Neuronal stem cell (in vitro differentiated cells): ENCODE measurements around the gene FGFR3.

Experiments used
- DNase-seq: peaks from one replicate; pipeline ENCODE4 v3.0.0-alpha.2; 2013; ENCODE audit warnings: low spot score
- H2AFZ ChIP-seq: one replicate; pipeline ENCODE4 v1.6.1; 2013; ENCODE audit warnings: mild to moderate bottlenecking, low read length, inconsistent platforms
- H2AK5ac ChIP-seq: 2 replicates; pipeline ENCODE4 v1.6.1; 2013; ENCODE audit warnings: low read depth, mild to moderate bottlenecking, inconsistent platforms, low read length, moderate library complexity, mixed read lengths
- H2BK120ac ChIP-seq: 2 replicates; pipeline ENCODE4 v1.6.1; 2013; ENCODE audit warnings: low read depth, mild to moderate bottlenecking, inconsistent platforms, low read length, moderate library complexity, mixed read lengths
- H2BK12ac ChIP-seq: one replicate; pipeline ENCODE4 v1.6.1; 2013; ENCODE audit warnings: low read length, inconsistent platforms
- H2BK15ac ChIP-seq: 2 replicates; pipeline ENCODE4 v1.6.1; 2013; ENCODE audit warnings: mild to moderate bottlenecking, low read length, inconsistent platforms, mixed read lengths
- H2BK5ac ChIP-seq: one replicate; pipeline ENCODE4 v1.6.1; 2013; ENCODE audit warnings: inconsistent platforms, mild to moderate bottlenecking, low read length, moderate library complexity
- H3K14ac ChIP-seq: one replicate; pipeline ENCODE4 v1.6.1; 2013; ENCODE audit warnings: low read length, inconsistent platforms
- H3K18ac ChIP-seq: 2 replicates; pipeline ENCODE4 v1.6.1; 2013; ENCODE audit warnings: low read length, inconsistent platforms
- H3K23ac ChIP-seq: 2 replicates; pipeline ENCODE4 v1.6.1; 2013; ENCODE audit warnings: low read depth, mild to moderate bottlenecking, mixed read lengths, low read length, inconsistent platforms; ENCODE audit not compliant: poor library complexity
- H3K27ac ChIP-seq: replicated peaks from 3 replicates; pipeline ENCODE4 v1.5.1; 2013; ENCODE audit warnings: low read length, inconsistent platforms
- H3K27me3 ChIP-seq, 3 experiments: 2 replicates each; pipeline ENCODE4 v1.6.1; 2013; ENCODE audit warnings: low read length in 3 of 3, mild to moderate bottlenecking in 2 of 3, inconsistent platforms in 1 of 3, low read depth in 1 of 3, mixed read lengths in 1 of 3, moderate library complexity in 1 of 3; ENCODE audit not compliant: control insufficient read depth in 3 of 3, insufficient read depth in 3 of 3
- H3K36me3 ChIP-seq, 2 donors: replicated peaks in 1 of 2; 2 replicates each; pipeline ENCODE4 v1.6.1; 2013; ENCODE audit warnings: low read length in 2 of 2; ENCODE audit not compliant: control insufficient read depth in 2 of 2, insufficient read depth in 2 of 2
- H3K4ac ChIP-seq: 2 replicates; pipeline ENCODE4 v1.6.1; 2013; ENCODE audit warnings: inconsistent platforms, mild to moderate bottlenecking, low read length, moderate library complexity
- H3K4me1 ChIP-seq, 2 donors: 1 replicate in 1 of 2; 2 replicates in 1 of 2; pipeline ENCODE4 v1.6.1; 2013; ENCODE audit warnings: low read length in 2 of 2, low read depth in 1 of 2; ENCODE audit not compliant: control insufficient read depth in 2 of 2, insufficient read depth in 1 of 2
- H3K4me2 ChIP-seq: one replicate; pipeline ENCODE4 v1.6.1; 2013; ENCODE audit warnings: mild to moderate bottlenecking, low read length, inconsistent platforms; ENCODE audit not compliant: insufficient read depth, poor library complexity, severe bottlenecking
- H3K4me3 ChIP-seq, 2 donors: 2 replicates each; pipeline ENCODE4 v1.5.1; 2013; ENCODE audit warnings: low read length in 2 of 2, mild to moderate bottlenecking in 2 of 2, inconsistent platforms in 1 of 2, moderate library complexity in 1 of 2
- H3K79me1 ChIP-seq: one replicate; pipeline ENCODE4 v1.6.1; 2013; ENCODE audit warnings: low read depth, mild to moderate bottlenecking, inconsistent platforms, low read length, moderate library complexity
- H3K9ac ChIP-seq: one replicate; pipeline ENCODE4 v1.6.1; 2013; ENCODE audit warnings: mild to moderate bottlenecking, low read depth, low read length, inconsistent platforms; ENCODE audit not compliant: poor library complexity
- H3K9me3 ChIP-seq, 2 donors: replicated peaks in 1 of 2; 2 replicates each; pipeline versions ENCODE3 to v1.6.1; 2013; ENCODE audit warnings: low read length in 2 of 2, mild to moderate bottlenecking in 2 of 2, inconsistent platforms in 1 of 2, low read depth in 1 of 2, mixed read lengths in 1 of 2, moderate library complexity in 1 of 2; ENCODE audit not compliant: control insufficient read depth in 2 of 2, insufficient read depth in 1 of 2
- H4K8ac ChIP-seq: one replicate; pipeline ENCODE4 v1.6.1; 2013; ENCODE audit warnings: low read depth, mild to moderate bottlenecking, inconsistent platforms, low read length, moderate library complexity
- H4K91ac ChIP-seq: one replicate; pipeline ENCODE4 v1.6.1; 2013; ENCODE audit warnings: low read length, low read depth, mild to moderate bottlenecking, inconsistent platforms; ENCODE audit not compliant: poor library complexity
- WGBS, 2 donors: extraction: QIAGEN DNeasy Blood & Tissue Kit; methylation state at CpG; one replicate each; pipeline ENCODE4 v1.1.7; 2013; ENCODE audit warnings: missing lambda C conversion rate in 2 of 2, mixed read lengths in 1 of 2; ENCODE audit not compliant: insufficient read length in 2 of 2, insufficient replicate concordance in 1 of 2; ENCODE audit errors: extremely low coverage in 2 of 2; 5-methylcytosine and 5-hydroxymethylcytosine counted together

The FGFR3 gene

GRCh38 chr4:1780435-1780834, 12.7 kb upstream of the FGFR3 start:
- H3K36me3 ChIP-seq, result no peaks in the 10 kb centered on the region
- H4K91ac ChIP-seq, result peak overlapping the region; percentile 85
- peaks cover 43 to 62% of the 10 kb centered on the region in 2 donors for H3K4me1 ChIP-seq
- H3K9me3 ChIP-seq, result no peaks in the 10 kb centered on the region
- H2BK5ac ChIP-seq, result peak overlapping the region; percentile 53
- H3K27ac ChIP-seq, result no peak overlapping the region
- peak overlapping the region; percentile 100 for H2BK12ac ChIP-seq
- peaks cover 0 to 2% (median 0%) of the 10 kb centered on the region in 3 experiments for H3K27me3 ChIP-seq
- H2BK120ac ChIP-seq, result peak overlapping the region; percentile 95
- no peaks in the 10 kb centered on the region for H3K79me1 ChIP-seq
- H3K4ac ChIP-seq, result no peak overlapping the region
- H3K18ac ChIP-seq, result peak overlapping the region; percentile 99
- peak overlapping the region; percentile 100 for H2AK5ac ChIP-seq
- peak overlapping the region; percentile 98 for H2BK15ac ChIP-seq
- no peak overlapping the region for H3K4me3 ChIP-seq
- H4K8ac ChIP-seq, result no peak overlapping the region
- H2AFZ ChIP-seq, result no peak overlapping the region
- WGBS, 2 donors, result no CpG with 5 or more reads among the region's 14 CpGs
- H3K23ac ChIP-seq, result peak overlapping the region; percentile 80
- H3K9ac ChIP-seq, result no peak overlapping the region
- no peak overlapping the region for H3K4me2 ChIP-seq
- no peak for DNase-seq
- no peak overlapping the region for H3K14ac ChIP-seq

GRCh38 chr4:1783015-1783414, 10.1 kb upstream of the FGFR3 start:
- H3K9ac ChIP-seq, result no peak overlapping the region
- no peak overlapping the region for H2BK5ac ChIP-seq
- H4K91ac ChIP-seq, result no peak overlapping the region
- H3K18ac ChIP-seq, result no peak overlapping the region
- H3K9me3 ChIP-seq, result no peaks in the 10 kb centered on the region
- no peak overlapping the region for H3K14ac ChIP-seq
- H3K27me3 ChIP-seq, result peaks cover 0 to 11% (median 0%) of the 10 kb centered on the region in 3 experiments
- peak overlapping the region; percentile 98 for H2BK15ac ChIP-seq
- no peak overlapping the region for H2BK120ac ChIP-seq
- H3K27ac ChIP-seq, result no peak overlapping the region
- H3K36me3 ChIP-seq, result no peaks in the 10 kb centered on the region
- H2AK5ac ChIP-seq, result peak overlapping the region; percentile 94
- no peak overlapping the region for H3K4me3 ChIP-seq
- peaks cover 2% of the 10 kb centered on the region for H3K79me1 ChIP-seq
- WGBS, 2 donors, result no CpG with 5 or more reads among the region's 10 CpGs
- no peak overlapping the region for H2BK12ac ChIP-seq
- H3K23ac ChIP-seq, result no peak overlapping the region
- no peak overlapping the region for H3K4ac ChIP-seq
- no peak for DNase-seq
- H4K8ac ChIP-seq, result no peak overlapping the region
- peaks cover 20 to 55% of the 10 kb centered on the region in 2 donors for H3K4me1 ChIP-seq
- no peak overlapping the region for H2AFZ ChIP-seq
- H3K4me2 ChIP-seq, result no peak overlapping the region

- DNase-seq, result no peak
- H3K23ac ChIP-seq, result no peak overlapping the region
- H3K4me2 ChIP-seq, result no peak overlapping the region
- H3K9ac ChIP-seq, result peak overlapping the region; percentile 7
- no peaks in the 10 kb centered on the region for H3K36me3 ChIP-seq
- peak overlapping the region; percentile 67 for H2BK12ac ChIP-seq
- H2BK120ac ChIP-seq, result no peak overlapping the region
- peak overlapping the region; percentile 99 for H2AK5ac ChIP-seq
- no peak overlapping the region for H4K91ac ChIP-seq
- H3K4ac ChIP-seq, result no peak overlapping the region
- no peak overlapping the region for H3K4me3 ChIP-seq
- H3K27ac ChIP-seq, result no peak overlapping the region
- H3K9me3 ChIP-seq, result no peaks in the 10 kb centered on the region
- no peak overlapping the region for H3K18ac ChIP-seq
- WGBS, 2 donors, result no CpG with 5 or more reads among the region's 12 CpGs
- H3K27me3 ChIP-seq, result peaks cover 0 to 17% (median 0%) of the 10 kb centered on the region in 3 experiments
- no peak overlapping the region for H2BK5ac ChIP-seq
- H2AFZ ChIP-seq, result no peak overlapping the region
- H4K8ac ChIP-seq, result no peak overlapping the region
- H3K79me1 ChIP-seq, result peaks cover 2% of the 10 kb centered on the region
- no peak overlapping the region for H3K14ac ChIP-seq
- peak overlapping the region; percentile 68 for H2BK15ac ChIP-seq
- peaks cover 12 to 50% of the 10 kb centered on the region in 2 donors for H3K4me1 ChIP-seq
These were observed 9.1 kb upstream of the FGFR3 start for GRCh38 chr4:1783970-1784369.

GRCh38 chr4:1784395-1784788, 8.7 kb upstream of the FGFR3 start:
- peak overlapping the region; percentile 92 for H3K18ac ChIP-seq
- peak overlapping the region; percentile 28 for H3K14ac ChIP-seq
- peaks cover 2% of the 10 kb centered on the region for H3K79me1 ChIP-seq
- H4K8ac ChIP-seq, result no peak overlapping the region
- H3K9ac ChIP-seq, result peak overlapping the region; percentile 7
- H3K36me3 ChIP-seq, result no peaks in the 10 kb centered on the region
- H2AK5ac ChIP-seq, result peak overlapping the region; percentile 99
- no CpG with 5 or more reads among the region's 10 CpGs for WGBS, 2 donors
- peaks cover 0 to 1% of the 10 kb centered on the region in 2 donors for H3K9me3 ChIP-seq
- H3K27me3 ChIP-seq, result peaks cover 0 to 21% (median 0%) of the 10 kb centered on the region in 3 experiments
- no peak overlapping the region for H3K4me2 ChIP-seq
- H2BK120ac ChIP-seq, result no peak overlapping the region
- no peak overlapping the region for H2AFZ ChIP-seq
- H2BK15ac ChIP-seq, result peak overlapping the region; percentile 99
- H3K4me3 ChIP-seq, result no peak overlapping the region
- no peak overlapping the region for H4K91ac ChIP-seq
- H2BK5ac ChIP-seq, result peak overlapping the region; percentile 9
- H3K27ac ChIP-seq, result no peak overlapping the region
- peak overlapping the region; percentile 47 for H2BK12ac ChIP-seq
- H3K23ac ChIP-seq, result peak overlapping the region; percentile 73
- DNase-seq, result no peak
- peaks cover 10 to 46% of the 10 kb centered on the region in 2 donors for H3K4me1 ChIP-seq
- H3K4ac ChIP-seq, result no peak overlapping the region
